HepG2 (cell line): Measurements from ENCODE around the gene PMVK. TPM values are rescaled to one million over a fixed set of nuclear protein-coding genes. Genes with fewer than 3 reads are reported as not detected.

Source experiments
- ATF1 ChIP-seq: IDR thresholded peaks from 2 replicates; pipeline ENCODE4 v1.6.1; 2016; ENCODE audit warnings: mild to moderate bottlenecking, control low read depth
- FOXA3 ChIP-seq: IDR thresholded peaks from 2 replicates; pipeline ENCODE4 v1.6.1; 2016; ENCODE audit warnings: missing genetic modification reagents, missing compliant biosample characterization
- KAT7 ChIP-seq: IDR thresholded peaks from 2 replicates; pipeline ENCODE4 v1.6.1; 2018; ENCODE audit warnings: borderline replicate concordance, missing compliant biosample characterization
- MXI1 ChIP-seq: IDR thresholded peaks from 3 replicates; pipeline ENCODE4 v1.6.1; 2012; ENCODE audit warnings: low read depth, low read length, inconsistent platforms, borderline replicate concordance
- PAWR ChIP-seq: sonication (generic); formaldehyde crosslinking; IDR thresholded peaks from 2 replicates; pipeline ENCODE4 v1.4.0; 2020; ENCODE audit warnings: missing genetic modification reagents, mild to moderate bottlenecking, borderline replicate concordance
- PAX8 ChIP-seq: sonication (generic); formaldehyde crosslinking; IDR thresholded peaks from 2 replicates; pipeline ENCODE4 v1.8.0; 2022; ENCODE audit warnings: mild to moderate bottlenecking, missing genetic modification reagents, borderline replicate concordance
- SAFB2 ChIP-seq: sonication (generic); formaldehyde crosslinking; IDR thresholded peaks from 2 replicates; pipeline ENCODE4 v1.5.1; 2020; ENCODE audit warnings: missing genetic modification reagents, low read depth, mild to moderate bottlenecking, borderline replicate concordance
- SOX5 ChIP-seq: IDR thresholded peaks from 2 replicates; pipeline ENCODE4 v1.6.1; 2016; ENCODE audit warnings: borderline replicate concordance
- TFDP1 ChIP-seq: IDR thresholded peaks from 2 replicates; pipeline ENCODE4 v1.6.1; 2016; ENCODE audit warnings: missing compliant biosample characterization, missing genetic modification reagents, borderline replicate concordance
- TFE3 ChIP-seq: IDR thresholded peaks from 2 replicates; pipeline ENCODE4 v1.6.1; 2016
- TGIF2 ChIP-seq: IDR thresholded peaks from 2 replicates; pipeline ENCODE4 v1.6.1; 2016; ENCODE audit warnings: control low read depth, missing compliant biosample characterization
- YY1 ChIP-seq: IDR thresholded peaks from 2 replicates; pipeline ENCODE4 v1.6.1; 2011; ENCODE audit warnings: low read length, low read depth, moderate library complexity, mild to moderate bottlenecking; ENCODE audit not compliant: insufficient read depth, insufficient replicate concordance
- ZBTB10 ChIP-seq: sonication (generic); formaldehyde crosslinking; IDR thresholded peaks from 2 replicates; pipeline ENCODE4 v1.4.0; 2020; ENCODE audit warnings: missing genetic modification reagents, borderline replicate concordance
- ZC3H4 ChIP-seq: sonication (generic); formaldehyde crosslinking; IDR thresholded peaks from 2 replicates; pipeline ENCODE4 v1.4.0; 2020; ENCODE audit warnings: missing genetic modification reagents, borderline replicate concordance
- ZFP36 ChIP-seq: fragments of 150-350 bp; IDR thresholded peaks from 2 replicates; pipeline ENCODE4 v1.6.1; 2018; ENCODE audit warnings: borderline replicate concordance, low read length, low read depth; ENCODE audit not compliant: partially characterized antibody
- ZNF232 ChIP-seq: sonication (generic); formaldehyde crosslinking; IDR thresholded peaks from 2 replicates; pipeline ENCODE4 v1.4.0; 2020; ENCODE audit warnings: missing genetic modification reagents, borderline replicate concordance
- ZNF235 ChIP-seq: sonication (generic); formaldehyde crosslinking; IDR thresholded peaks from 2 replicates; pipeline ENCODE4 v1.8.1; 2023; ENCODE audit warnings: mild to moderate bottlenecking, missing genetic modification reagents, borderline replicate concordance
- ZNF574 ChIP-seq: sonication (generic); formaldehyde crosslinking; IDR thresholded peaks from 2 replicates; pipeline ENCODE4 v1.4.0; 2020; ENCODE audit warnings: missing genetic modification reagents
- ZNF749 ChIP-seq: sonication (generic); formaldehyde crosslinking; IDR thresholded peaks from 2 replicates; pipeline ENCODE4 v1.8.0; 2022; ENCODE audit warnings: mild to moderate bottlenecking, missing genetic modification reagents, moderate library complexity, borderline replicate concordance
- polyA plus RNA-seq, 8 experiments: library from polyadenylated mRNA; depleted of rRNA in 3 of 8; stranded (reverse) in 7 of 8; unstranded in 1 of 8; fragments of >200 nt; fragmentation: Illumina TruSeq in 4 of 8; extraction: Trizol in 4 of 8; gene quantifications; 2 replicates each; pipeline versions ENCODE4 v1.2.1 to v1.2.3, GENCODE V29; 2011 to 2016; ENCODE audit warnings: low read depth in 4 of 8, missing spikeins in 1 of 8, mixed read lengths in 1 of 8; ENCODE audit not compliant: insufficient read depth in 1 of 8
- total RNA-seq, 5 experiments: library from RNA; depleted of rRNA; stranded (reverse); fragments of >200 nt; fragmentation: Illumina TruSeq; extraction: Trizol; gene quantifications; 2 replicates each; pipeline ENCODE4 v1.2.3, GENCODE V29; 2016; ENCODE audit warnings: low read depth in 1 of 5

Gene PMVK
- total and polyA plus RNA-seq, 2 of the 13 experiments (the other 11 are each of a cell fraction or from before 2014, with no cell fraction given), result 3.9 to 12.6 TPM

- peak; percentile 35; the same call in 1 of the 2 replicates for TF ChIP-seq ZNF574 (CRISPR knock-in tag)
- TF ChIP-seq ZNF235, result no peak
- no peak for TF ChIP-seq SAFB2 (CRISPR knock-in tag)
- 0 out of 2 replicates have a peak, but pooled peaks have one; percentile 62 for TF ChIP-seq KAT7 (CRISPR knock-in tag)
- no peak for TF ChIP-seq ATF1 (CRISPR knock-in tag)
- TF ChIP-seq YY1, result peak; percentile 32
- TF ChIP-seq MXI1, result peak; percentile 22; the same call in 1 of the 3 replicates
- peak; percentile 47; the same call in 1 of the 2 replicates for TF ChIP-seq ZC3H4 (CRISPR knock-in tag)
- no peak for TF ChIP-seq ZNF749
- no peak for TF ChIP-seq FOXA3 (CRISPR knock-in tag)
- no peak for TF ChIP-seq SOX5 (CRISPR knock-in tag)
- no peak for TF ChIP-seq ZFP36
- TF ChIP-seq TFE3 (CRISPR knock-in tag), result 0 out of 2 replicates have a peak, but pooled peaks have one; percentile 3
- TF ChIP-seq TGIF2 (CRISPR knock-in tag), result no peak
- TF ChIP-seq PAX8 (CRISPR knock-in tag), result no peak
- TF ChIP-seq ZNF232, result 0 out of 2 replicates have a peak, but pooled peaks have one; percentile 6
- TF ChIP-seq PAWR (CRISPR knock-in tag), result no peak
- TF ChIP-seq TFDP1 (CRISPR knock-in tag), result no peak
- 0 out of 2 replicates have a peak, but pooled peaks have one; percentile 8 for TF ChIP-seq ZBTB10 (CRISPR knock-in tag)
Observed at GRCh38 chr1:154975409-154976059, 39.0 kb upstream of the PMVK start (continued).
